K562 (cell line): ENCODE results near the gene C9orf50. TPM values are rescaled to one million over a fixed set of nuclear protein-coding genes. Genes with fewer than 3 reads are reported as not detected.

Experiments used
- CBFA2T3 ChIP-seq: fragments of 450-650 bp; IDR thresholded peaks from 2 replicates; pipeline ENCODE4 v1.6.1; 2017
- CTCFL ChIP-seq: IDR thresholded peaks from 2 replicates; pipeline ENCODE4 v1.6.1; 2011; ENCODE audit warnings: borderline replicate concordance, low read depth, mild to moderate bottlenecking, moderate library complexity, low read length; ENCODE audit not compliant: insufficient read depth, poor library complexity, severe bottlenecking
- ETV6 ChIP-seq, 3 experiments: fragments of 150-350 bp in 1 of 3; sonication (generic) in 1 of 3; formaldehyde crosslinking in 1 of 3; IDR thresholded peaks; 2 replicates each; pipeline versions ENCODE4 v1.6.1 to v1.8.0; 2014 to 2022; ENCODE audit warnings: borderline replicate concordance in 2 of 3, low read depth in 2 of 3, antibody characterized with exemption in 1 of 3, low read length in 1 of 3, mild to moderate bottlenecking in 1 of 3, missing genetic modification reagents in 1 of 3
- PRMT5 ChIP-seq: sonication (generic); formaldehyde crosslinking; IDR thresholded peaks from 2 replicates; pipeline ENCODE4 v1.5.0; 2020; ENCODE audit warnings: missing genetic modification reagents
- SIRT6 ChIP-seq: IDR thresholded peaks from one replicate; pipeline ENCODE4 v1.6.1; 2012; ENCODE audit warnings: low read depth, mild to moderate bottlenecking, control low read depth, inconsistent platforms, low read length, moderate library complexity
- SMC3 ChIP-seq: conservative IDR thresholded peaks from 2 replicates; pipeline ENCODE4 v1.6.1; 2011; ENCODE audit warnings: low read depth, low read length, improper control_type of control experiment; ENCODE audit not compliant: insufficient read depth
- TFAP4 ChIP-seq: sonication (generic); formaldehyde crosslinking; IDR thresholded peaks from 2 replicates; pipeline ENCODE4 v1.8.0; 2022; ENCODE audit warnings: missing genetic modification reagents, mild to moderate bottlenecking, moderate library complexity, borderline replicate concordance
- TSHZ1 ChIP-seq: fragments of 250-450 bp; sonication (Bioruptor Pico); IDR thresholded peaks from 2 replicates; pipeline ENCODE4 v1.4.0; 2020; ENCODE audit warnings: mild to moderate bottlenecking, moderate library complexity
- ZBTB5 ChIP-seq: fragments of 450-650 bp; IDR thresholded peaks from 2 replicates; pipeline ENCODE4 v1.6.1; 2017; ENCODE audit warnings: antibody characterized with exemption
- ZKSCAN8 ChIP-seq: fragments of 200-800 bp; sonication (Bioruptor generic); IDR thresholded peaks from 2 replicates; pipeline ENCODE4 v1.6.1; 2016; ENCODE audit warnings: missing genetic modification characterization, missing compliant biosample characterization
- ZNF280A ChIP-seq: fragments of 450-650 bp; IDR thresholded peaks from 2 replicates; pipeline ENCODE4 v1.6.1; 2018; ENCODE audit warnings: mild to moderate bottlenecking, low read depth; ENCODE audit not compliant: partially characterized antibody
- ZNF512 ChIP-seq: IDR thresholded peaks from 2 replicates; pipeline ENCODE4 v1.6.1; 2016; ENCODE audit warnings: missing genetic modification characterization, missing compliant biosample characterization
- polyA plus RNA-seq, 8 experiments: library from polyadenylated mRNA; depleted of rRNA in 4 of 8; stranded (reverse) in 5 of 8; unstranded in 3 of 8; fragments of >200 nt; fragmentation: Nextera tagmentation in 2 of 8; fragmentation: Illumina TruSeq in 1 of 8; extraction: Ambion mirVana in 2 of 8; extraction: Trizol in 1 of 8; gene quantifications; 2 replicates each; pipeline versions ENCODE4 v1.2.1 to v1.2.3, GENCODE V29; 2011 to 2014; ENCODE audit warnings: inconsistent platforms in 1 of 8, missing spikeins in 1 of 8
- total RNA-seq, 7 experiments: library from RNA; depleted of rRNA in 6 of 7; stranded (reverse); fragments of >200 nt in 6 of 7; fragmentation: Illumina TruSeq in 2 of 7; extraction: Trizol in 2 of 7; gene quantifications; 2 replicates each; pipeline versions ENCODE4 v1.2.1 to v1.2.3, GENCODE V29; 2011 to 2021; ENCODE audit warnings: low replicate concordance in 1 of 7

The C9orf50 gene
- total and polyA plus RNA-seq, 9 of the 15 experiments (the other 6 are each of a cell fraction or from before 2014, with no cell fraction given): not detected

GRCh38 chr9:129570450-129571297 lies 50.2 kb downstream of the C9orf50 start (continued):
- TF ChIP-seq ZNF512 (tag) (no peak), ZBTB5 (no peak), CBFA2T3 (peak; percentile 31; the same call in 1 of the 2 replicates), ZNF280A (no peak), TFAP4 (CRISPR knock-in tag) (peak; percentile 67), ZKSCAN8 (no peak), PRMT5 (CRISPR knock-in tag) (no peak), ETV6 (IDR thresholded peaks at IDR 0.05; ENCODE audit: borderline replicate concordance in 1 of 2, low read depth in 2 of 2, low read length in 1 of 2) (no peak), ETV6 (CRISPR knock-in tag; IDR thresholded peaks at IDR 0.05; ENCODE audit: borderline replicate concordance) (no peak), TSHZ1 (CRISPR knock-in tag) (0 out of 2 replicates have a peak, but pooled peaks have one; percentile 22), SIRT6 (no peak), SMC3 (0 out of 2 replicates have a peak, but pooled peaks have one; percentile 0), CTCFL (no peak)
